ENCODE results near the gene C3orf62.
"Not testable (repeated sequence)": the region's sequence is repeated elsewhere in the genome, so short reads cannot be mapped to it uniquely, and the experiment has no call there.

Gene C3orf62

GRCh38 chr3:49240091-49240490, 36.9 kb downstream of the C3orf62 start:
- not testable (repeated sequence) for H3K9me3 ChIP-seq (ENCODE audit: control insufficient read depth in 1 of 2, low read length in 2 of 2); H3K27me3 ChIP-seq (ENCODE audit: low read depth, low read length); H3K36me3 ChIP-seq (ENCODE audit: control insufficient read depth in 1 of 2, insufficient read depth in 2 of 2, low read length in 2 of 2); H3K4me3 ChIP-seq (ENCODE audit: low read depth in 1 of 2, low read length in 2 of 2); H3K27ac ChIP-seq (ENCODE audit: low read length)
- H3K4me1 ChIP-seq (ENCODE audit: control insufficient read depth in 1 of 2, insufficient read depth in 2 of 2, low read length in 2 of 2) = peaks cover 3 to 17% of the 10 kb centered on the region in 2 donors

- Histone ChIP-seq H3K9me3 (ENCODE audit: control insufficient read depth in 1 of 2, low read length in 2 of 2) (peaks cover 0 to 9% of the 10 kb centered on the region in 2 donors), H3K27ac (ENCODE audit: low read length) (peak overlapping the region; percentile 57), H3K27me3 (ENCODE audit: low read depth, low read length) (no peaks in the 10 kb centered on the region), H3K4me1 (ENCODE audit: control insufficient read depth in 1 of 2, insufficient read depth in 2 of 2, low read length in 2 of 2) (peaks cover 3 to 17% of the 10 kb centered on the region in 2 donors), H3K4me3 (ENCODE audit: low read depth in 1 of 2, low read length in 2 of 2) (no peak overlapping the region), H3K36me3 (ENCODE audit: control insufficient read depth in 1 of 2, insufficient read depth in 2 of 2, low read length in 2 of 2) (no peaks in the 10 kb centered on the region)
Measured at GRCh38 chr3:49238274-49239127, 38.5 kb downstream of the C3orf62 start.

- Histone ChIP-seq H3K27ac (ENCODE audit: low read length) (no peak overlapping the region), H3K27me3 (ENCODE audit: low read depth, low read length) (no peaks in the 10 kb centered on the region), H3K9me3 (ENCODE audit: control insufficient read depth in 1 of 2, low read length in 2 of 2) (peaks cover 4 to 13% of the 10 kb centered on the region in 2 donors), H3K4me3 (ENCODE audit: low read depth in 1 of 2, low read length in 2 of 2) (no peak overlapping the region), H3K4me1 (ENCODE audit: control insufficient read depth in 1 of 2, insufficient read depth in 2 of 2, low read length in 2 of 2) (peaks cover 3 to 17% of the 10 kb centered on the region in 2 donors), H3K36me3 (ENCODE audit: control insufficient read depth in 1 of 2, insufficient read depth in 2 of 2, low read length in 2 of 2) (no peaks in the 10 kb centered on the region)
Measured at GRCh38 chr3:49237344-49237743, 39.7 kb downstream of the C3orf62 start.

- Histone ChIP-seq H3K27ac (ENCODE audit: low read length) (no peak overlapping the region), H3K27me3 (ENCODE audit: low read depth, low read length) (no peaks in the 10 kb centered on the region), H3K9me3 (ENCODE audit: control insufficient read depth in 1 of 2, low read length in 2 of 2) (peaks cover 4 to 17% of the 10 kb centered on the region in 2 donors), H3K4me3 (ENCODE audit: low read depth in 1 of 2, low read length in 2 of 2) (no peak overlapping the region), H3K4me1 (ENCODE audit: control insufficient read depth in 1 of 2, insufficient read depth in 2 of 2, low read length in 2 of 2) (peaks cover 3 to 17% of the 10 kb centered on the region in 2 donors), H3K36me3 (ENCODE audit: control insufficient read depth in 1 of 2, insufficient read depth in 2 of 2, low read length in 2 of 2) (no peaks in the 10 kb centered on the region)
Measured at GRCh38 chr3:49236226-49236625, 40.8 kb downstream of the C3orf62 start.

GRCh38 chr3:49228817-49229216, 48.2 kb downstream of the C3orf62 start:
- peaks cover 4 to 36% of the 10 kb centered on the region in 2 donors for H3K9me3 ChIP-seq (ENCODE audit: control insufficient read depth in 1 of 2, low read length in 2 of 2)
- not testable (repeated sequence) for H3K4me1 ChIP-seq (ENCODE audit: control insufficient read depth in 1 of 2, insufficient read depth in 2 of 2, low read length in 2 of 2); H3K36me3 ChIP-seq (ENCODE audit: control insufficient read depth in 1 of 2, insufficient read depth in 2 of 2, low read length in 2 of 2); H3K27ac ChIP-seq (ENCODE audit: low read length); H3K4me3 ChIP-seq (ENCODE audit: low read depth in 1 of 2, low read length in 2 of 2); H3K27me3 ChIP-seq (ENCODE audit: low read depth, low read length)

- H3K9me3 ChIP-seq (ENCODE audit: control insufficient read depth in 1 of 2, low read length in 2 of 2) = peaks cover 0 to 5% of the 10 kb centered on the region in 2 donors
- H3K4me3 ChIP-seq (ENCODE audit: low read depth in 1 of 2, low read length in 2 of 2) = no peak overlapping the region
- H3K27me3 ChIP-seq (ENCODE audit: low read depth, low read length) = no peaks in the 10 kb centered on the region
- H3K36me3 ChIP-seq (ENCODE audit: control insufficient read depth in 1 of 2, insufficient read depth in 2 of 2, low read length in 2 of 2) = no peaks in the 10 kb centered on the region
- no peak overlapping the region for H3K27ac ChIP-seq (ENCODE audit: low read length)
- H3K4me1 ChIP-seq (ENCODE audit: control insufficient read depth in 1 of 2, insufficient read depth in 2 of 2, low read length in 2 of 2) = peaks cover 0 to 11% of the 10 kb centered on the region in 2 donors
Measured at GRCh38 chr3:49222002-49222401, 55.0 kb downstream of the C3orf62 start.

- not testable (repeated sequence) for H3K9me3 ChIP-seq (ENCODE audit: control insufficient read depth in 1 of 2, low read length in 2 of 2); H3K4me3 ChIP-seq (ENCODE audit: low read depth in 1 of 2, low read length in 2 of 2); H3K36me3 ChIP-seq (ENCODE audit: control insufficient read depth in 1 of 2, insufficient read depth in 2 of 2, low read length in 2 of 2); H3K27me3 ChIP-seq (ENCODE audit: low read depth, low read length); H3K27ac ChIP-seq (ENCODE audit: low read length)
- H3K4me1 ChIP-seq (ENCODE audit: control insufficient read depth in 1 of 2, insufficient read depth in 2 of 2, low read length in 2 of 2) = peaks cover 0 to 11% of the 10 kb centered on the region in 2 donors
Measured at GRCh38 chr3:49220985-49221563, 56.0 kb downstream of the C3orf62 start.

- H3K4me3 ChIP-seq (ENCODE audit: low read depth in 1 of 2, low read length in 2 of 2) = no peak overlapping the region
- H3K36me3 ChIP-seq (ENCODE audit: control insufficient read depth in 1 of 2, insufficient read depth in 2 of 2, low read length in 2 of 2) = no peaks in the 10 kb centered on the region
- peaks cover 0 to 5% of the 10 kb centered on the region in 2 donors for H3K9me3 ChIP-seq (ENCODE audit: control insufficient read depth in 1 of 2, low read length in 2 of 2)
- H3K27me3 ChIP-seq (ENCODE audit: low read depth, low read length) = no peaks in the 10 kb centered on the region
- no peak overlapping the region for H3K27ac ChIP-seq (ENCODE audit: low read length)
- peaks cover 0 to 15% of the 10 kb centered on the region in 2 donors for H3K4me1 ChIP-seq (ENCODE audit: control insufficient read depth in 1 of 2, insufficient read depth in 2 of 2, low read length in 2 of 2)
Measured at GRCh38 chr3:49219132-49219531, 57.9 kb downstream of the C3orf62 start.

All from muscle layer of duodenum (tissue), 2 donors.